A549 (cell line): ENCODE results near the gene TCF12.

Experiments used
- GATA3 ChIP-seq: IDR thresholded peaks from 2 replicates; pipeline ENCODE4 v1.6.1; 2012; ENCODE audit warnings: borderline replicate concordance
- SMC3 ChIP-seq: fragments of >200 bp; sonication (Bioruptor Twin); formaldehyde crosslinking; IDR thresholded peaks from 3 replicates; pipeline ENCODE4 v1.6.1; 2018; ENCODE audit warnings: inconsistent platforms
- TF ChIP-seq, protein P1 (sequence below): fragments of 450-650 bp; IDR thresholded peaks from 2 replicates; pipeline ENCODE4 v1.6.1; 2014; ENCODE audit warnings: antibody characterized with exemption

DNA sequence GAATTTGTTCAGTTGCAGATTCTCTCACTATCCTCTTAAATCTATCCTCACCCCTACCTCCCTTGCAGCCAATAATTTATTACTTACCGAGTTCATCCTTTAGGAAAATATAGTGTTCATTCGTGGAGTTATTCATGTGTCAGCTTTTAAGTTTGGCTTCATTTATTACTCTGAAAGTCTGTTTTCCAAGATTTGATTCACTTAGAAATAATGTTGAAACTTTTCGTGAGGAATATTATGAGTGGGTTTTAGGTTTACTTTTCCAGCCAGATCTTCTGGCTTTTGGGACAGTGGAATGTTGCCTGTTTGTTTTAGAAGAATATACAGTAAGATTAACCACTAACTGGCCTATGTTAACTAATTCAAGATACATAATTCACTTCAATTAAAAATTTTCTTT is 296.9 kb downstream of the TCF12 start:
- TF ChIP-seq, protein P1, sequence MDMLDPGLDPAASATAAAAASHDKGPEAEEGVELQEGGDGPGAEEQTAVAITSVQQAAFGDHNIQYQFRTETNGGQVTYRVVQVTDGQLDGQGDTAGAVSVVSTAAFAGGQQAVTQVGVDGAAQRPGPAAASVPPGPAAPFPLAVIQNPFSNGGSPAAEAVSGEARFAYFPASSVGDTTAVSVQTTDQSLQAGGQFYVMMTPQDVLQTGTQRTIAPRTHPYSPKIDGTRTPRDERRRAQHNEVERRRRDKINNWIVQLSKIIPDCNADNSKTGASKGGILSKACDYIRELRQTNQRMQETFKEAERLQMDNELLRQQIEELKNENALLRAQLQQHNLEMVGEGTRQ: no peak
- no peak for TF ChIP-seq SMC3
- no peak for TF ChIP-seq GATA3
